ENCODE measurements around the gene WNT6.

DNA sequence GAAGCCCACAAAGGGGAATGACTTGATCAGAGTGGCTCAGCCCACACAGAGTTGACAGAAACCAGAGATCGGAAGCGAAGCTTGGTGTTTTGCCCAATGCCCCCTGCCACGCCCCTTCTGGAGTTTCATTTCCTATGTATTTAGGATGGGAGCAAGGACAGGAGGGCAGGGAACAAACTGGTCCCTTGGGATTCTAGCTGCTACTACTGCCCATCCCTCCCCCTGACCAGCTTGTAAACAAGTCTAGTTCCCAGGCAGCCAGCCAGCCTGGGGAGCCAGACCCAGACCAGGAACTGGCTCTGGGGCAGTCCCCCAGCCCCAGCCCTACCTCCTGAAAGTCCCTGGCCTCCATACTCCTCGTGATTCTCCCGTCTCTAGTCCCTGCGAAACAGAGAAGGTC lies 8.3 kb downstream of the WNT6 start:
- TF ChIP-seq, protein P1, sequence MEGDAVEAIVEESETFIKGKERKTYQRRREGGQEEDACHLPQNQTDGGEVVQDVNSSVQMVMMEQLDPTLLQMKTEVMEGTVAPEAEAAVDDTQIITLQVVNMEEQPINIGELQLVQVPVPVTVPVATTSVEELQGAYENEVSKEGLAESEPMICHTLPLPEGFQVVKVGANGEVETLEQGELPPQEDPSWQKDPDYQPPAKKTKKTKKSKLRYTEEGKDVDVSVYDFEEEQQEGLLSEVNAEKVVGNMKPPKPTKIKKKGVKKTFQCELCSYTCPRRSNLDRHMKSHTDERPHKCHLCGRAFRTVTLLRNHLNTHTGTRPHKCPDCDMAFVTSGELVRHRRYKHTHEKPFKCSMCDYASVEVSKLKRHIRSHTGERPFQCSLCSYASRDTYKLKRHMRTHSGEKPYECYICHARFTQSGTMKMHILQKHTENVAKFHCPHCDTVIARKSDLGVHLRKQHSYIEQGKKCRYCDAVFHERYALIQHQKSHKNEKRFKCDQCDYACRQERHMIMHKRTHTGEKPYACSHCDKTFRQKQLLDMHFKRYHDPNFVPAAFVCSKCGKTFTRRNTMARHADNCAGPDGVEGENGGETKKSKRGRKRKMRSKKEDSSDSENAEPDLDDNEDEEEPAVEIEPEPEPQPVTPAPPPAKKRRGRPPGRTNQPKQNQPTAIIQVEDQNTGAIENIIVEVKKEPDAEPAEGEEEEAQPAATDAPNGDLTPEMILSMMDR (IDR thresholded peaks at IDR 0.05; ENCODE audit: insufficient read depth, low read depth, low read length): no peak
- no peak for TF ChIP-seq EZH2 (IDR thresholded peaks at IDR 0.05; ENCODE audit: insufficient read depth, low read length)
